Hepatocyte (in vitro differentiated cells): Measurements from ENCODE around the gene FGF1.
A peak's percentile ranks its signal among the peaks of the same experiment; 100 is the strongest.

Experiments used
- CTCF ChIP-seq: fragments of 200-600 bp; sonication (generic); IDR thresholded peaks from 2 replicates; pipeline ENCODE4 v1.5.1; 2016; ENCODE audit warnings: antibody characterized with exemption, mild to moderate bottlenecking; ENCODE audit not compliant: poor library complexity
- EZH2phosphoT487 ChIP-seq: fragments of 200-600 bp; sonication (generic); IDR thresholded peaks from one replicate; pipeline ENCODE4 v1.6.1; 2018; ENCODE audit warnings: antibody characterized with exemption, mild to moderate bottlenecking, low read depth, moderate library complexity; ENCODE audit not compliant: unreplicated experiment, severe bottlenecking

GRCh38 chr5:142720641-142721271, 34.9 kb upstream of the FGF1 start:
- TF ChIP-seq CTCF (no peak), EZH2phosphoT487 (peak; percentile 75)
